Gastroesophageal sphincter (tissue), 3 donors: ENCODE results near the gene ATP2C1.

Experiments used
- EP300 ChIP-seq: sonication (generic); formaldehyde crosslinking; IDR thresholded peaks from one replicate; pipeline ENCODE4 v1.6.1; 2017; ENCODE audit warnings: antibody characterized with exemption, mild to moderate bottlenecking
- POLR2A ChIP-seq, 2 donors: fragments of 450-650 bp; IDR thresholded peaks; one replicate each; pipeline ENCODE4 v1.6.1; 2017; ENCODE audit warnings: antibody characterized with exemption in 2 of 2, mild to moderate bottlenecking in 2 of 2, moderate library complexity in 1 of 2
- POLR2AphosphoS5 ChIP-seq: sonication (generic); formaldehyde crosslinking; IDR thresholded peaks from one replicate; pipeline ENCODE4 v1.6.1; 2017; ENCODE audit warnings: antibody characterized with exemption
- TF ChIP-seq, protein P1 (sequence below), 4 experiments: fragments of 200-600 bp in 2 of 4; fragments of 450-650 bp in 2 of 4; sonication (generic) in 1 of 4; IDR thresholded peaks; one replicate each; pipeline ENCODE4 v1.5.1; 2017 to 2019; ENCODE audit warnings: antibody characterized with exemption in 4 of 4, mild to moderate bottlenecking in 2 of 4, moderate library complexity in 2 of 4

DNA sequence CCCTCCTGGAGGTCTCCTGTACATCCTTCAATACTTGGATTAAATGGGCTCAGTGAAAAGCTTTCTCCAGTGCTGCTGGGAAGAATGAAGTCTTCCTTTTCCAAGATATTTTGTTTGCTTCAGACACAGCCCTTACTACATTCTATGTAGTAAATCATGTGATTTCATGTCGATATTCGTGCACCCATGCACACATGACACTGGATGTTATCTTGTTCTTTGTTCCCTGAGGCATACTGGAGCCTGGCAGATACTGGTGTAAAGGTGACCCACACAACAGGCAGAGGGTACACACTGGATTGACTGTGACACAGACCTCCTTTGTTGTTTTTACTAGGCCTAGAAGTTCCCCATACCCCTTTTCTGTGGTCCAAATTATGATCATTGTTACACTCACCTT lies 40.3 kb upstream of the ATP2C1 start:
- TF ChIP-seq, protein P1, sequence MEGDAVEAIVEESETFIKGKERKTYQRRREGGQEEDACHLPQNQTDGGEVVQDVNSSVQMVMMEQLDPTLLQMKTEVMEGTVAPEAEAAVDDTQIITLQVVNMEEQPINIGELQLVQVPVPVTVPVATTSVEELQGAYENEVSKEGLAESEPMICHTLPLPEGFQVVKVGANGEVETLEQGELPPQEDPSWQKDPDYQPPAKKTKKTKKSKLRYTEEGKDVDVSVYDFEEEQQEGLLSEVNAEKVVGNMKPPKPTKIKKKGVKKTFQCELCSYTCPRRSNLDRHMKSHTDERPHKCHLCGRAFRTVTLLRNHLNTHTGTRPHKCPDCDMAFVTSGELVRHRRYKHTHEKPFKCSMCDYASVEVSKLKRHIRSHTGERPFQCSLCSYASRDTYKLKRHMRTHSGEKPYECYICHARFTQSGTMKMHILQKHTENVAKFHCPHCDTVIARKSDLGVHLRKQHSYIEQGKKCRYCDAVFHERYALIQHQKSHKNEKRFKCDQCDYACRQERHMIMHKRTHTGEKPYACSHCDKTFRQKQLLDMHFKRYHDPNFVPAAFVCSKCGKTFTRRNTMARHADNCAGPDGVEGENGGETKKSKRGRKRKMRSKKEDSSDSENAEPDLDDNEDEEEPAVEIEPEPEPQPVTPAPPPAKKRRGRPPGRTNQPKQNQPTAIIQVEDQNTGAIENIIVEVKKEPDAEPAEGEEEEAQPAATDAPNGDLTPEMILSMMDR (IDR thresholded peaks at IDR 0.05) = no peak
- no peak for TF ChIP-seq POLR2AphosphoS5
- TF ChIP-seq EP300 = no peak
- TF ChIP-seq POLR2A (IDR thresholded peaks at IDR 0.05) = no peak
